ENCODE measurements around the gene FSD1.

DNA sequence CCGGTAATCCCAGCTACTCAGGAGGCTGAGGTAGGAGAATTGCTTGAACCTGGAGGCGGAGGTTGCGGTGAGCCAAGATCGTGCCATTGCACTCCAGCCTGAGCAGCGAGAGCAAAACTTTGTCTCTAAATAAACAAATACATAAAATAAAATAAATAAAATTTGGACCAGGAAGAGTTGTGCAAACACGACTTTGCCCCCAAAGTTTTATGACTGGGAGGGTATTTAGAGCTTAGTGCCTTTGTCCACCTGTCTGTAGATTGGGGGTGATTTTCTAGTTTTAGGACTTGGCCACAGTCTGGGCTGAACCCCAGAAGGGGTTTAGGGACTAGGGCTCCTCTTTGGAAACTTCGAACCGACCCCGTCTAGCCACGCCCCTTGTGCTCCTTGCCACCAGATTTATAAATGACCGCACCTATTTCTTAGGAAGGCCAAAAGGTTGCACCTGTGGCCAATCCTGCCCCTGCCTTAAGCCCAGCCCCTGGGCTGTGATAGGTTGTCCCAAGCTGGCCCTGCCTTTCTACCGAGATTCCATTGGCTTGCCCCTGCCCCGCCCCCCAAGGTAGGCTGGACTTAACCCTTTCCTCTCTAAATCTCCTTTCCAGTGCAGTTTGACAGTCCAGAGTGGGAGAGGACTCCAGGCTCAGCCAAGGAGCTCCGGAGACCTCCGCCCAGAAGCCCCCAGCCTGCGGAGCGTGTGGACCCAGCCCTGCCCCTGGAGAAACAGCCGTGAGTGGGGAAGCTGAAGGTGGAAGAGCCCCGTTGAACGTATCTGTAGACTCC is 20.0 kb upstream of the FSD1 start:
- TF ChIP-seq POLR2A (IDR thresholded peaks at IDR 0.05) (no peak), EP300 (IDR thresholded peaks at IDR 0.05) (no peak)
- TF ChIP-seq, protein P1, sequence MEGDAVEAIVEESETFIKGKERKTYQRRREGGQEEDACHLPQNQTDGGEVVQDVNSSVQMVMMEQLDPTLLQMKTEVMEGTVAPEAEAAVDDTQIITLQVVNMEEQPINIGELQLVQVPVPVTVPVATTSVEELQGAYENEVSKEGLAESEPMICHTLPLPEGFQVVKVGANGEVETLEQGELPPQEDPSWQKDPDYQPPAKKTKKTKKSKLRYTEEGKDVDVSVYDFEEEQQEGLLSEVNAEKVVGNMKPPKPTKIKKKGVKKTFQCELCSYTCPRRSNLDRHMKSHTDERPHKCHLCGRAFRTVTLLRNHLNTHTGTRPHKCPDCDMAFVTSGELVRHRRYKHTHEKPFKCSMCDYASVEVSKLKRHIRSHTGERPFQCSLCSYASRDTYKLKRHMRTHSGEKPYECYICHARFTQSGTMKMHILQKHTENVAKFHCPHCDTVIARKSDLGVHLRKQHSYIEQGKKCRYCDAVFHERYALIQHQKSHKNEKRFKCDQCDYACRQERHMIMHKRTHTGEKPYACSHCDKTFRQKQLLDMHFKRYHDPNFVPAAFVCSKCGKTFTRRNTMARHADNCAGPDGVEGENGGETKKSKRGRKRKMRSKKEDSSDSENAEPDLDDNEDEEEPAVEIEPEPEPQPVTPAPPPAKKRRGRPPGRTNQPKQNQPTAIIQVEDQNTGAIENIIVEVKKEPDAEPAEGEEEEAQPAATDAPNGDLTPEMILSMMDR (IDR thresholded peaks at IDR 0.05) = no peak
